ENCODE data around the gene ADAMTS1. TPM values are rescaled to one million over a fixed set of nuclear protein-coding genes. Genes with fewer than 3 reads are reported as not detected.

The ADAMTS1 gene
- total RNA-seq, 1 experiment from 2014 or later: 0.26 TPM

DNA sequence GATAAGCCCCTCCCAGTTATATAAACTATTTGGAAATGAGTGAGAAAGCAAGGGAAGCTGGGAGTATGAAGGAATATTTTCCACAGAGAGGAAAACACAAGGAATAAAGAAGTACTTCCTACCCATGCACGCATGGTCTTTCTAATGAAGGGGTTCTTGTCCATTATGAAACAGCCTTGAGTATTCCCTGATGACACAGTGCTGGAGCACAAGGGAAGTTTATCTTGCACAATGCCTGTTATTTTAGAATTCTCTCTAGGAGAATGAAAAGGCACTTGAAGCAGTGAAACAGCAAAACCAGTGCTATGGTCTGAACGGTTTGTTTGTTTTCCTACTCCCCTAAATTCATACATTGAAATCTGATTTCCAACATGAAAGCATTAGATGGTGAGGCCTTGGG, 38.6 kb upstream of the ADAMTS1 start:
- no peak overlapping the region for H3K4me2 ChIP-seq
- H4K20me1 ChIP-seq (ENCODE audit: insufficient read depth): no peaks in the 10 kb centered on the region
- intact Hi-C loops (cut with micrococcal nuclease; ENCODE audit: unreplicated experiment): no loop called here
- H3F3A ChIP-seq (ENCODE audit: insufficient read depth, low read depth): no peaks in the 10 kb centered on the region
- no peak overlapping the region for H3K4me3 ChIP-seq
- H3K27me3 ChIP-seq (ENCODE audit: insufficient read depth, low read depth): no peaks in the 10 kb centered on the region
- H3K79me2 ChIP-seq (ENCODE audit: low read depth): no peaks in the 10 kb centered on the region
- H3K4me1 ChIP-seq (replicated peaks; ENCODE audit: insufficient read depth): no peaks in the 10 kb centered on the region
- H3K27ac ChIP-seq: no peak overlapping the region
- H3K9me3 ChIP-seq (ENCODE audit: insufficient read depth, low read depth): no peaks in the 10 kb centered on the region
- no peak for DNase-seq
- CTCF ChIA-PET: no interaction called here
- BruUV-seq (replicated peaks): no TSS peak
- H2AFZ ChIP-seq: no peak overlapping the region
- POLR2A ChIA-PET (ENCODE audit: unreplicated experiment): no interaction called here
- no peaks in the 10 kb centered on the region for H3K9me2 ChIP-seq (ENCODE audit: insufficient read depth)
- TF ChIP-seq, protein P1, sequence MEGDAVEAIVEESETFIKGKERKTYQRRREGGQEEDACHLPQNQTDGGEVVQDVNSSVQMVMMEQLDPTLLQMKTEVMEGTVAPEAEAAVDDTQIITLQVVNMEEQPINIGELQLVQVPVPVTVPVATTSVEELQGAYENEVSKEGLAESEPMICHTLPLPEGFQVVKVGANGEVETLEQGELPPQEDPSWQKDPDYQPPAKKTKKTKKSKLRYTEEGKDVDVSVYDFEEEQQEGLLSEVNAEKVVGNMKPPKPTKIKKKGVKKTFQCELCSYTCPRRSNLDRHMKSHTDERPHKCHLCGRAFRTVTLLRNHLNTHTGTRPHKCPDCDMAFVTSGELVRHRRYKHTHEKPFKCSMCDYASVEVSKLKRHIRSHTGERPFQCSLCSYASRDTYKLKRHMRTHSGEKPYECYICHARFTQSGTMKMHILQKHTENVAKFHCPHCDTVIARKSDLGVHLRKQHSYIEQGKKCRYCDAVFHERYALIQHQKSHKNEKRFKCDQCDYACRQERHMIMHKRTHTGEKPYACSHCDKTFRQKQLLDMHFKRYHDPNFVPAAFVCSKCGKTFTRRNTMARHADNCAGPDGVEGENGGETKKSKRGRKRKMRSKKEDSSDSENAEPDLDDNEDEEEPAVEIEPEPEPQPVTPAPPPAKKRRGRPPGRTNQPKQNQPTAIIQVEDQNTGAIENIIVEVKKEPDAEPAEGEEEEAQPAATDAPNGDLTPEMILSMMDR (conservative IDR thresholded peaks at IDR 0.05): no peak
- no peak for TF ChIP-seq EZH2 (IDR thresholded peaks at IDR 0.05; ENCODE audit: low read depth)
- no peaks in the 10 kb centered on the region for H3K36me3 ChIP-seq (ENCODE audit: low read depth)

DNA sequence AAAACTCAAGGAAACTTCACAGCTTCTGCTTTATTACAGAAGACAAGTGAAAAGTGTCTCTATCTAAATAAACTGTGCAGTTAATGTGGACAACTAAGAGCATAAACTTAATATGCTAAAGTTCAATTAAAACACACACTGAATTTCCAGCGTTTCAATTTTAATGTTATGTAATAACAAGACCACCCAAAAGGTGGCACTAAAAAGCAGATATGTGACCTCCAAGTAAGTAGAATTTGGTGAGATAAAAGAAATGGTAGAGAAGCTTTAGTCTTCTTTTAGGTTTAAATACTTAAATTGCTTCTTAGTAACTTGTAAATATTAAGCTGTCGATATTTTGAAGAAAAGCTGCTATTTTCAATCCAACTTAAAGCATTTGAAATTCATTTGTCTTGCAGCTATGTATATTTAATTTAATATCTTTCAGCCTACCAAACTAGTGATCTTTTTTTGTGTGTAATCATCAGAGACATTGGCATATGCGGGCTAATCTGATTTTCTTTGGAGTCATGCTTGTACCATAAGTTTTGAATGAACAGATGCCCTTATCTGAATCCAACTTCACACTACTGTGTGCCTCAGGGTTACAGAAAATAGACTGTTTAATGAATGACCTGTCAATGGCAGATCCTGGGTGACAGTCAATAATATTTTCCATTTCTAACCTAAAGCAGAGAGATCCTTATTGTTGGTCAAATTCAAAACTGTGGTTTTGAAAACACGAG, 36.5 kb upstream of the ADAMTS1 start:
- no peak overlapping the region for H3K27ac ChIP-seq
- H3K36me3 ChIP-seq (ENCODE audit: low read depth): no peaks in the 10 kb centered on the region
- H4K20me1 ChIP-seq (ENCODE audit: insufficient read depth): no peaks in the 10 kb centered on the region
- H3K9me2 ChIP-seq (ENCODE audit: insufficient read depth): no peaks in the 10 kb centered on the region
- H3F3A ChIP-seq (ENCODE audit: insufficient read depth, low read depth): no peaks in the 10 kb centered on the region
- ChIA-PET CTCF (no interaction called here), POLR2A (ENCODE audit: unreplicated experiment) (no interaction called here)
- H3K4me2 ChIP-seq: no peak overlapping the region
- H3K79me2 ChIP-seq (ENCODE audit: low read depth): no peaks in the 10 kb centered on the region
- no peaks in the 10 kb centered on the region for H3K9me3 ChIP-seq (ENCODE audit: insufficient read depth, low read depth)
- no peaks in the 10 kb centered on the region for H3K27me3 ChIP-seq (ENCODE audit: insufficient read depth, low read depth)
- H3K4me1 ChIP-seq (replicated peaks; ENCODE audit: insufficient read depth): no peaks in the 10 kb centered on the region
- DNase-seq: no peak
- no peak for TF ChIP-seq EZH2 (IDR thresholded peaks at IDR 0.05; ENCODE audit: low read depth)
- TF ChIP-seq, protein P1 (conservative IDR thresholded peaks at IDR 0.05): 0 out of 2 replicates have a peak, but pooled peaks have one; percentile 22
- no peak overlapping the region for H3K4me3 ChIP-seq
- no TSS peak for BruUV-seq (replicated peaks)
- no peak overlapping the region for H2AFZ ChIP-seq
- intact Hi-C loops (cut with micrococcal nuclease; ENCODE audit: unreplicated experiment): no loop called here

DNA sequence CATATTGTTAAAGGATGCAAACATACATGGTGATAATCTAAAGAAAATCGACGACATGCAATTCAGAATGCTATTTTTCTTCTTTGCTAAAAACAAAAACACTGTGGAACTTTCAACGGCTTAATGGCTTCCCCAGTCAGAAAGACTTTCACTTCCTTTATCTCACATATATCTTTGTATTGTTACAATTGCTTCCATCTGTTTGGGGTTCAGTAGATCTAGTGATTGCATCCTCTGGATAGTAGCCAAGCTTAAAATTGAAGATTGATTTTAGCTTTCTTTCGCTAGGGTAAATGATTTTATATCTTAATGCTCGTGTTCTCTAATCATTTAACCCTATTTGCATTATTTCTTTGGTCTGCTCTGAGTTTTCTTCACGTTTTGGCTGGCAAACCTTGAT, 31.8 kb upstream of the ADAMTS1 start:
- no peak for DNase-seq
- TF ChIP-seq, protein P1 (conservative IDR thresholded peaks at IDR 0.05): no peak
- TF ChIP-seq EZH2 (IDR thresholded peaks at IDR 0.05; ENCODE audit: low read depth): no peak
- Histone ChIP-seq H4K20me1 (ENCODE audit: insufficient read depth) (no peaks in the 10 kb centered on the region), H3K4me1 (replicated peaks; ENCODE audit: insufficient read depth) (no peaks in the 10 kb centered on the region), H3K27me3 (ENCODE audit: insufficient read depth, low read depth) (no peaks in the 10 kb centered on the region), H3K4me2 (no peak overlapping the region), H3K9me2 (ENCODE audit: insufficient read depth) (no peaks in the 10 kb centered on the region), H3K79me2 (ENCODE audit: low read depth) (no peaks in the 10 kb centered on the region), H3F3A (ENCODE audit: insufficient read depth, low read depth) (no peaks in the 10 kb centered on the region), H3K4me3 (no peak overlapping the region), H2AFZ (no peak overlapping the region), H3K27ac (no peak overlapping the region), H3K36me3 (ENCODE audit: low read depth) (no peaks in the 10 kb centered on the region), H3K9me3 (ENCODE audit: insufficient read depth, low read depth) (no peaks in the 10 kb centered on the region)
- intact Hi-C loops (cut with micrococcal nuclease; ENCODE audit: unreplicated experiment): no loop called here
- ChIA-PET POLR2A (ENCODE audit: unreplicated experiment) (no interaction called here), CTCF (no interaction called here)
- BruUV-seq (replicated peaks): no TSS peak

All from PC-9 (cell line).